GM19023 (cell line): ENCODE measurements around the gene MRPL52.

Experiments
- ATAC-seq: cut with Tn5 transposase; IDR thresholded peaks from one replicate; pipeline ENCODE4 v1.9.1; 2021; ENCODE audit warnings: mild to moderate bottlenecking, moderate library complexity; ENCODE audit not compliant: unreplicated experiment

The MRPL52 gene

GRCh38 chr14:22878271-22879246, 48.9 kb downstream of the MRPL52 start:
- no peak for ATAC-seq

- ATAC-seq: no peak
These were observed 52.4 kb downstream of the MRPL52 start for GRCh38 chr14:22882064-22882463.

GRCh38 chr14:22882529-22883172, 53.0 kb downstream of the MRPL52 start:
- no peak for ATAC-seq

- no peak for ATAC-seq
These were observed 53.7 kb downstream of the MRPL52 start, which contains the start of gene REM2 for GRCh38 chr14:22883173-22883976. Gene REM2, plus strand, starts transcription at chr14:22883222. Its CDS starts 66 bp downstream, at chr14:22883288.

GRCh38 chr14:22884076-22884737, 54.5 kb downstream of the MRPL52 start:
- ATAC-seq: no peak
